GM23248 (cell line): ENCODE measurements around the gene HABP4.

Source experiments
- EZH2 ChIP-seq: fragments of 200-600 bp; sonication (generic); IDR thresholded peaks from 2 replicates; pipeline ENCODE4 v1.6.1; 2018; ENCODE audit warnings: antibody characterized with exemption, mild to moderate bottlenecking; ENCODE audit not compliant: insufficient read depth, poor library complexity, severe bottlenecking
- EZH2phosphoT487 ChIP-seq: fragments of 200-600 bp; sonication (generic); IDR thresholded peaks from 2 replicates; pipeline ENCODE4 v1.6.1; 2018; ENCODE audit warnings: antibody characterized with exemption, moderate library complexity, mild to moderate bottlenecking, low read depth; ENCODE audit not compliant: insufficient read depth

DNA sequence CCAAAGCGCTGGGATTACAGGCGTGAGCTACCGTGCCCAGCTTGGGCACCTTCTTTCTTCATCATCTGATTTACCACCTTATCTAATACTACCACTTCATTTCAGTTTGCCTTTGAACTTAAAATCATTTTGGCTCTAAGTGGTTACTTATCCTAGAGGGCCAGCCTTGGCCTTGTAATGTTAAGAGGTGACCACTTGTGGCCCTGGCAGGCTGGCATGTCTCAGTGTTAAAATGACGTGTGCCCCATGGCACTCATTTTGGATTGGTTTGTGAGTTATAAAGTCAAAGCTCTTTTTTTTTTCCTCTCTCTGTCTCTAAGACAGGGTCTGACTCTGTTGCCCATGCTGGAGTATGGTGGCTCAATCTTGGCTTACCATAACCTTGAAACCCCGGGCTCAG is 17.8 kb downstream of the HABP4 start:
- TF ChIP-seq EZH2phosphoT487 (no peak), EZH2 (no peak)
